Measurements from ENCODE around the gene KRT78. TPM values are rescaled to one million over a fixed set of nuclear protein-coding genes. Genes with fewer than 3 reads are reported as not detected.

The KRT78 gene
- total RNA-seq, 2 donors from 2014 or later = not detected

GRCh38 chr12:52788876-52789636, 59.7 kb downstream of the KRT78 start:
- no peak overlapping the region for H3K4me3 ChIP-seq
- H3K27me3 ChIP-seq = no peaks in the 10 kb centered on the region
- H3K36me3 ChIP-seq = no peaks in the 10 kb centered on the region
- H3K27ac ChIP-seq = no peak overlapping the region
- intact Hi-C loops (cut with DNase I) = no loop called here
- H3K9ac ChIP-seq (ENCODE audit: low read depth in 2 of 2, low read length in 2 of 2) = no peak overlapping the region
- H3K9me3 ChIP-seq = no peaks in the 10 kb centered on the region
- no peak for DNase-seq
- H3K4me1 ChIP-seq = no peaks in the 10 kb centered on the region
- TF ChIP-seq, protein P1, sequence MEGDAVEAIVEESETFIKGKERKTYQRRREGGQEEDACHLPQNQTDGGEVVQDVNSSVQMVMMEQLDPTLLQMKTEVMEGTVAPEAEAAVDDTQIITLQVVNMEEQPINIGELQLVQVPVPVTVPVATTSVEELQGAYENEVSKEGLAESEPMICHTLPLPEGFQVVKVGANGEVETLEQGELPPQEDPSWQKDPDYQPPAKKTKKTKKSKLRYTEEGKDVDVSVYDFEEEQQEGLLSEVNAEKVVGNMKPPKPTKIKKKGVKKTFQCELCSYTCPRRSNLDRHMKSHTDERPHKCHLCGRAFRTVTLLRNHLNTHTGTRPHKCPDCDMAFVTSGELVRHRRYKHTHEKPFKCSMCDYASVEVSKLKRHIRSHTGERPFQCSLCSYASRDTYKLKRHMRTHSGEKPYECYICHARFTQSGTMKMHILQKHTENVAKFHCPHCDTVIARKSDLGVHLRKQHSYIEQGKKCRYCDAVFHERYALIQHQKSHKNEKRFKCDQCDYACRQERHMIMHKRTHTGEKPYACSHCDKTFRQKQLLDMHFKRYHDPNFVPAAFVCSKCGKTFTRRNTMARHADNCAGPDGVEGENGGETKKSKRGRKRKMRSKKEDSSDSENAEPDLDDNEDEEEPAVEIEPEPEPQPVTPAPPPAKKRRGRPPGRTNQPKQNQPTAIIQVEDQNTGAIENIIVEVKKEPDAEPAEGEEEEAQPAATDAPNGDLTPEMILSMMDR (IDR thresholded peaks at IDR 0.05) = no peak

DNA sequence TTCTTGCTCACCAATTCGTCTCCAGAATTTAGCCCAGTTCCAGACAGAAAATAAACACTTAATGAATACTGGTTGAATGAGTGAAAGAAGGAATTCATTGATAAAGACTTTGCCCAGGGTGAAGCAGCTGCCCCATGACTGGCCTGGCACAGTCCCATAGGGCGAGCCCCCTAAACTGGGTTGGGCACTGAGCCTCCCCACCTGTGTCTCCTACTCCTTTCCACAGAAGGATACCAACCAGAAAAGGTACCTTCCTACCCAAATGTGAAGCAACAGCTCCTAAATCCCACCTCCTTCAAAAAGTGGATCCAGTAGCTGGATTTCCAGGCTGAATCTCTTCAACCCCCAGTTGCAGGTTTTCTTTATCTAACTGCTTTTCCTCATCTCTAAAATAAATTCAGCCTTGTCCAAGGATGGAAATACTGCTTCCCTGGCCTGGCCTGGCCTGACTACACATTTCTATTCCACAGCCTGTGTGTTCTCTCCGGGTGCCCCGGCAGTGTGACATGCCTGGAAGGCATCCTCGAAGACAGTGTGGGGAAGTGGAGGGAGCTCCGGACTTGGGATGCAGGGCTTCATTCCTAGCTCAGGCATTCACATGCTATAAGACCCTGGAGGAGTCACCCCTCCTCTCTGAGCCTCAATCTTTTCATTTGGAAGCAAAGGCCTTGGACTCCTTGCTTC, 60.5 kb downstream of the KRT78 start:
- no peak for DNase-seq
- H3K36me3 ChIP-seq = no peaks in the 10 kb centered on the region
- intact Hi-C loops (cut with DNase I) = no loop called here

More for the DNA sequence above, 60.5 kb downstream of the KRT78 start:
- Histone ChIP-seq H3K27ac (no peak overlapping the region), H3K4me1 (no peaks in the 10 kb centered on the region), H3K4me3 (no peak overlapping the region), H3K9me3 (no peaks in the 10 kb centered on the region), H3K27me3 (no peaks in the 10 kb centered on the region), H3K9ac (ENCODE audit: low read depth in 2 of 2, low read length in 2 of 2) (no peak overlapping the region)
- TF ChIP-seq, protein P1 (IDR thresholded peaks at IDR 0.05) = no peak

Other genes with a start within 250 kb of the KRT78 start
- under 1 TPM in 1 of 2 donors, not detected in 1; 0.25 TPM for gene KRT72, start 247.5 kb downstream of the KRT78 start, total RNA-seq
- gene KRT73, start 230.4 kb downstream of the KRT78 start, total RNA-seq = not detected
- gene KRT2, start 196.8 kb downstream of the KRT78 start, total RNA-seq = not detected
- gene KRT1, start 168.6 kb downstream of the KRT78 start, total RNA-seq = 1 to 10 TPM in 1 of 2 donors, not detected in 1; 1.2 TPM
- not detected for gene KRT77, start 145.5 kb downstream of the KRT78 start, total RNA-seq
- gene KRT76, start 71.6 kb downstream of the KRT78 start, total RNA-seq = not detected
- gene KRT3, start 52.9 kb downstream of the KRT78 start, total RNA-seq = not detected
- gene KRT4, start 34.9 kb downstream of the KRT78 start, total RNA-seq = not detected
- not detected for gene KRT79, start 14.7 kb downstream of the KRT78 start, total RNA-seq
- gene KRT8, start 56.1 kb upstream of the KRT78 start, total RNA-seq = 1,000 to 10,000 TPM; 4,207 to 4,597 TPM
- 1,000 to 10,000 TPM; 1,068 to 1,487 TPM for gene KRT18, start 100.1 kb upstream of the KRT78 start, total RNA-seq
- 100 to 1,000 TPM; 398 to 455 TPM for gene EIF4B, start 157.5 kb upstream of the KRT78 start, total RNA-seq
- gene TNS2, start 201.1 kb upstream of the KRT78 start, total RNA-seq = 10 to 100 TPM; 26.0 to 27.1 TPM
- gene SPRYD3, start 230.4 kb upstream of the KRT78 start, total RNA-seq = 10 to 100 TPM; 32.5 to 35.0 TPM
- 10 to 100 TPM in 1 of 2 donors, 1 to 10 TPM in 1; 7.2 to 14.6 TPM for gene IGFBP6, start 248.7 kb upstream of the KRT78 start, total RNA-seq

Data from colonic mucosa (tissue), 4 donors.